Measurements from ENCODE around the gene PEX11A. TPM values are rescaled to one million over a fixed set of nuclear protein-coding genes. Genes with fewer than 3 reads are reported as not detected.

Gene PEX11A
- total RNA-seq, 2 donors from 2014 or later, result 4.5 to 17.3 TPM

DNA sequence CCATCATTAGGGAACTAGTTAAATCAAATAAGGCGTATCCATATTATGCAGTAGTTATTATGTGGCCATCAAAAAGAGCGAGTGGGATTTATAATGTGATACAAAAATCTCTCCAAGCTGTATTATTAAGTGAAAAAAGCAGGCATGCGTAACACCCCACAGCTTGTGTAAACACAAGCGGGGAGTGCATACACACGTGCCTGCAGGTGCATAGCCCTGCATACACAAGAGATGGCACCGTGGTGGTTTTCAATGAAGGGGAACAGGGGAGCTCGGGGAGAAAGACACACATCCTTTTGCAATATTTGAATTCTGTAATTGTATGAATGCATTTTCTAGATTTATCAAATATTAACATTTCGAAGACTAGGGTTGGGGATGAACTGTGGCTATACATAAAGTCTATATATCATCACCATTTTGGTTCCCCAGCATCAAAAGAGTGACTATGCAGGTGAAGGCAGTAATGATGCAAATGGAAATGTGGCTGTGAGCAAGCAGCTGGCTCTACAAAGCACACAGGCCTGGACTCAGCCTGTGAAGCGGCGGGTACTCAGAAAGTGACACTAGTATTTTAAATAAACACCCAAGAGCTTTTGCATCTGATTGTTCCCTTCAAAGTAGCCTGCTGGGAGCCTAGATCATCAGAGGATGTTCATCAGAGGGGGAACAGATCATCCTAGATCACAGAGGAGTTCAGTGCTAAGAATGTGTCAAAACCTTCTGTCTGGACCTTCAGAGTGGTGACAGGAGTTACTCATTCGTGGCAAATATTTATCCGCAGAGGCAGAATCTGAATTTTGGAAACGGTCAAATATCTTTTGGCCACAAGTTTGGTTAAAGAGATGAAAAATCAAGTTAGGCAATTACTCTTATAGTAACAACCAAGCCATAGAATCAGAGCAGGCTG lies 25.9 kb downstream of the PEX11A start:
- DNase-seq (ENCODE audit: low spot score), result no peak
- H3K27me3 ChIP-seq (replicated peaks; ENCODE audit: insufficient read depth), result no peaks in the 10 kb centered on the region
- no peaks in the 10 kb centered on the region for H3K9me3 ChIP-seq
- H3K4me3 ChIP-seq, result peak overlapping the region; percentile 65
- H3K36me3 ChIP-seq, result no peaks in the 10 kb centered on the region
- H3K4me1 ChIP-seq (ENCODE audit: control insufficient read depth in 1 of 2, low read depth in 2 of 2), result peaks cover 13 to 41% of the 10 kb centered on the region in 2 donors
- no peak for ATAC-seq (ENCODE audit: insufficient number of reproducible peaks, low FRiP score, low read depth)
- peak overlapping the region; percentile 96 for H3K27ac ChIP-seq
- TF ChIP-seq, protein P1, sequence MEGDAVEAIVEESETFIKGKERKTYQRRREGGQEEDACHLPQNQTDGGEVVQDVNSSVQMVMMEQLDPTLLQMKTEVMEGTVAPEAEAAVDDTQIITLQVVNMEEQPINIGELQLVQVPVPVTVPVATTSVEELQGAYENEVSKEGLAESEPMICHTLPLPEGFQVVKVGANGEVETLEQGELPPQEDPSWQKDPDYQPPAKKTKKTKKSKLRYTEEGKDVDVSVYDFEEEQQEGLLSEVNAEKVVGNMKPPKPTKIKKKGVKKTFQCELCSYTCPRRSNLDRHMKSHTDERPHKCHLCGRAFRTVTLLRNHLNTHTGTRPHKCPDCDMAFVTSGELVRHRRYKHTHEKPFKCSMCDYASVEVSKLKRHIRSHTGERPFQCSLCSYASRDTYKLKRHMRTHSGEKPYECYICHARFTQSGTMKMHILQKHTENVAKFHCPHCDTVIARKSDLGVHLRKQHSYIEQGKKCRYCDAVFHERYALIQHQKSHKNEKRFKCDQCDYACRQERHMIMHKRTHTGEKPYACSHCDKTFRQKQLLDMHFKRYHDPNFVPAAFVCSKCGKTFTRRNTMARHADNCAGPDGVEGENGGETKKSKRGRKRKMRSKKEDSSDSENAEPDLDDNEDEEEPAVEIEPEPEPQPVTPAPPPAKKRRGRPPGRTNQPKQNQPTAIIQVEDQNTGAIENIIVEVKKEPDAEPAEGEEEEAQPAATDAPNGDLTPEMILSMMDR (IDR thresholded peaks at IDR 0.05), result no peak

DNA sequence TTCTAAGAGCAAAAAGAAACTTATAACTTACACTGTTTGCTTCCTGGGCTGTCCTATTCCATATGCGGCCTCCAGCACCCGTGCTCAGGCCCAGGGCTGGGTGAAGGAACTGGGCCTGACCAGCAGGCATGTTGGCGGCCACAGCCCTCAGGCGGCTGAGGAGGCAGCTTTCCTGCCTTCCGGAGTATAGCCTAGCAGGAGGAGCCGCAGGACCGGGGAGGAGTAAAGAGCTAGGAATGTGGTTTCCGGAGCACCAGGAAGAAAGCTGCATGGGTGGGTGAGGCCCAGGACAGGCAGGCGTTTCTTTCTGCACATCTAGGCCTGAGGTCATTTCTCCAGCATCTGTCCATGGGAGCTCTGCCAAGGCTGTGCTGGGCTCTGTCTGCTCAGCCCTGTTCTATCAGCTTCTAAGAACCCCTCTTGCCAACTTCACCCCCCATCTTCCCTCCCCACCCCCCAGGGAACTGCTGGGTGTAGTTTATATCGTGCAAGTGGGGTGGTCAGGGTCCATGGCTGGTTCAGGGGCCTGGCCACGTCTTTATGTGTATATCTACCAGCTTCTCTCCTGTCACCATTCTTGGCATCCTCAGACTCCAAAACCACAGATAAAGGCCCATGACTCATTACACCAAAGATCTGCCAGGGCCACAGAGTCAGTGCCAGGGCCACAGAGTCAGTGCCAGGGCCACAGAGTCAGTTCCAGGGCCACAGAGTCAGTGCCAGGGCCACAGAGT lies 27.5 kb downstream of the PEX11A start:
- TF ChIP-seq, protein P1 (IDR thresholded peaks at IDR 0.05), result peak; percentile 26
- ATAC-seq (ENCODE audit: insufficient number of reproducible peaks, low FRiP score, low read depth), result peak; percentile 36
- peaks cover 13 to 41% of the 10 kb centered on the region in 2 donors for H3K4me1 ChIP-seq (ENCODE audit: control insufficient read depth in 1 of 2, low read depth in 2 of 2)
- H3K9me3 ChIP-seq, result no peaks in the 10 kb centered on the region
- peak overlapping the region; percentile 89 to 91 for H3K27ac ChIP-seq
- no peaks in the 10 kb centered on the region for H3K27me3 ChIP-seq (replicated peaks; ENCODE audit: insufficient read depth)
- H3K4me3 ChIP-seq, result peak overlapping the region; percentile 44
- no peaks in the 10 kb centered on the region for H3K36me3 ChIP-seq
- peak; percentile 51 for DNase-seq (ENCODE audit: low spot score)

DNA sequence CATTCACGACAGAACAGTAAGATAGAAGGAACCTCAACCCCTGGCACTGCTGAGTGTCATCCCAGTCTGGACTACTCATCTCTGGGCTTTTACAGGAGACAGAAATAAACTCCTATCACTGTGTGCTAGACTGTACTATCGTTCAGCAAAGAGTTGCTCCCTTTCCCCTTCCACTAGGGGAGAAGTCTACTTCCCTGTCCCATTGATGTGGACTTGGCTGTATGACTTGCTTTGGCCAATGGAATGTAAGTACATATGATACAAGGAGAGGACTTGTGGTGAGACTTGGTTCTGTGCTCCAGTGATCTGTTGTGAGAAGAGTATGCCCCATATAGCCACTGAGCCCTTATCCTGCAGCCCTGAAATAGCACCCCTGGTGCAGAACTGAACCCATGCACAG lies 30.0 kb downstream of the PEX11A start:
- ATAC-seq (ENCODE audit: insufficient number of reproducible peaks, low FRiP score, low read depth) (no peak), DNase-seq (ENCODE audit: low spot score) (no peak)
- no peaks in the 10 kb centered on the region for H3K27me3 ChIP-seq (replicated peaks; ENCODE audit: insufficient read depth)

DNA sequence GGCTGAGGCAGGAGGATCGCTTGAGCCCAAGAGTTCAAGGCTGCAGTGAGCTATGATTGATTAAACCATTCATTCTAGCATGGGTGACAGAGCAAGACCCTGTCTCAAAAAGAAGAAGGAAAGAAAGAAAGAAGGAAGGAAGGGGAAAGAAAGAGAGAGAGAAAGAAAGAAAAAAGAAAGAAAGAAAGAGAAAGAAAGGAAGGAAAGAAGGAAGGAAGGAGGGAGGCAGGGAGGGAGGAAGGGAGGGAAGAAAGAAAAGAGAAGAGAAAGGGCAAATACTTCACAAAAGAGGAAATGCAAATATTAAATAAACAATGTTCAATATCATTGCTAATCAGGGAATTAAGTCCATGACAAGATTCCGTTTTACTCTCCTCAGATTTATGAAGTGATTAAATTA lies 31.3 kb downstream of the PEX11A start:
- H3K27ac ChIP-seq, result no peak overlapping the region
- H3K27me3 ChIP-seq (replicated peaks; ENCODE audit: insufficient read depth), result no peaks in the 10 kb centered on the region
- no peaks in the 10 kb centered on the region for H3K36me3 ChIP-seq
- no peak for ATAC-seq (ENCODE audit: insufficient number of reproducible peaks, low FRiP score, low read depth)
- TF ChIP-seq, protein P1 (IDR thresholded peaks at IDR 0.05), result no peak
- DNase-seq (ENCODE audit: low spot score), result no peak
- H3K4me1 ChIP-seq (ENCODE audit: control insufficient read depth in 1 of 2, low read depth in 2 of 2), result peaks cover 18 to 25% of the 10 kb centered on the region in 2 donors
- no peak overlapping the region for H3K4me3 ChIP-seq
- H3K9me3 ChIP-seq, result no peaks in the 10 kb centered on the region

More for the DNA sequence above, 30.0 kb downstream of the PEX11A start:
- H3K27ac ChIP-seq, result no peak overlapping the region
- H3K4me3 ChIP-seq, result no peak overlapping the region
- no peaks in the 10 kb centered on the region for H3K36me3 ChIP-seq
- peaks cover 13 to 33% of the 10 kb centered on the region in 2 donors for H3K4me1 ChIP-seq (ENCODE audit: control insufficient read depth in 1 of 2, low read depth in 2 of 2)
- no peaks in the 10 kb centered on the region for H3K9me3 ChIP-seq
- TF ChIP-seq, protein P1 (IDR thresholded peaks at IDR 0.05), result no peak

DNA sequence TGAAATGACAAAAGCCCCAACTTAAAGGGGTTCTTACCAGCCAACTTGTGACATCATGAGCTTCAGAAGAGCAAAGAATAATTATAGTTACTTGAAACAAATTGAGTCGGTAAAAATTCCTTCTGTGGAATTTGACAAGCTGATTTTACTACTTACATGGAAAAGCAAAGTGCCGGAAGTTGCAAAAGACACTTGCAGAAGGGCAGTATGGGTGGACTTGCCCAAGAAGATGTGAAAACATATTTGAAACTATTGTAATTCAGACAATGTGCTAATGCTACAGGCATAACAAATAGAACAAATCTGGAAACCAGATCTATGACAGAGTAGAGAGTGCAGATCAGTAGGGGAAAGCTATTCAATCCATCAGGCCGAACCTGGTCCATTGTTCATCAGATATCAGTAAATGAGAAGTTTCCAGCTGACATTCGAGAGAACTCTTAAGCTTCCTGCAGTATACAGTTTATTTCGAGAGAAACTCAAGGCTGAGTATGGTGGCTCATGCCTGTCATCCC lies 32.8 kb downstream of the PEX11A start:
- Histone ChIP-seq H3K4me3 (no peak overlapping the region), H3K4me1 (ENCODE audit: control insufficient read depth in 1 of 2, low read depth in 2 of 2) (peaks cover 12 to 27% of the 10 kb centered on the region in 2 donors), H3K27me3 (replicated peaks; ENCODE audit: insufficient read depth) (no peaks in the 10 kb centered on the region), H3K36me3 (no peaks in the 10 kb centered on the region), H3K27ac (no peak overlapping the region), H3K9me3 (no peaks in the 10 kb centered on the region)
- no peak for ATAC-seq (ENCODE audit: insufficient number of reproducible peaks, low FRiP score, low read depth)
- DNase-seq (ENCODE audit: low spot score), result no peak
- TF ChIP-seq, protein P1 (IDR thresholded peaks at IDR 0.05), result no peak
